ENCODE data around the gene CTNNA2.

Gene CTNNA2

GRCh38 chr2:79649531-79649930 is 136.7 kb downstream of the CTNNA2 start:
- Histone ChIP-seq H3K36me3 (ENCODE audit: control insufficient read depth, low read depth, low read length) (no peaks in the 10 kb centered on the region), H3K4me3 (ENCODE audit: low read length) (no peak overlapping the region), H3K4me1 (ENCODE audit: control insufficient read depth, low read depth, low read length) (no peaks in the 10 kb centered on the region)

GRCh38 chr2:79660557-79660956 is 147.7 kb downstream of the CTNNA2 start:
- Histone ChIP-seq H3K9ac (ENCODE audit: low read length) (no peak overlapping the region), H3K9me3 (ENCODE audit: control insufficient read depth, low read depth, low read length) (no peaks in the 10 kb centered on the region), H3K27me3 (ENCODE audit: control insufficient read depth, insufficient read depth, low read length) (no peaks in the 10 kb centered on the region), H3K4me1 (ENCODE audit: control insufficient read depth, low read depth, low read length) (no peaks in the 10 kb centered on the region), H3K27ac (ENCODE audit: low read length) (no peak overlapping the region), H3K36me3 (ENCODE audit: control insufficient read depth, low read depth, low read length) (no peaks in the 10 kb centered on the region), H3K4me3 (ENCODE audit: low read length) (no peak overlapping the region)

More at GRCh38 chr2:79649531-79649930, 136.7 kb downstream of the CTNNA2 start:
- Histone ChIP-seq H3K9me3 (ENCODE audit: control insufficient read depth, low read depth, low read length) (no peaks in the 10 kb centered on the region), H3K27ac (ENCODE audit: low read length) (no peak overlapping the region), H3K27me3 (ENCODE audit: control insufficient read depth, insufficient read depth, low read length) (no peaks in the 10 kb centered on the region), H3K9ac (ENCODE audit: low read length) (no peak overlapping the region)

DNA sequence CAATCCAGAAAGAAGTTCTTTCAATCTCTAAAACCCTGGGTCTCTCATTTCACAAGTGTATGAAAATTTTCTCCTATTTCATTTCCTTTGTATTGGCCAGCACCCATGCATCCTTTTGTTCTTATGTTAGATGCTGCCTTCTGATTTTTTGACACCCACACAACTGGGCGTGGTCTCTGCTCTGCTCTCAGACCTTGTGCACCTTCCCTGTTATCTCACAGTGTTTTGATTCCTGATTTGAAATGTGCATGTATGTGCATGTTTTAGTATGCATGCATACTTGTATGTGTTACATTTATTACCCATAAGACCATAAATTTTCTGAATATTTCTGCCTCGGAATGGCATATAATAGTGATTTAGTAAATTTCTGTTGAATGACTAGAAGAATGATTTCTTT is 152.2 kb downstream of the CTNNA2 start:
- no peaks in the 10 kb centered on the region for H3K36me3 ChIP-seq (ENCODE audit: control insufficient read depth, low read depth, low read length)
- H3K4me3 ChIP-seq (ENCODE audit: low read length): no peak overlapping the region
- no peak overlapping the region for H3K9ac ChIP-seq (ENCODE audit: low read length)
- no peak overlapping the region for H3K27ac ChIP-seq (ENCODE audit: low read length)
- H3K9me3 ChIP-seq (ENCODE audit: control insufficient read depth, low read depth, low read length): no peaks in the 10 kb centered on the region
- peaks cover 3% of the 10 kb centered on the region for H3K4me1 ChIP-seq (ENCODE audit: control insufficient read depth, low read depth, low read length)
- H3K27me3 ChIP-seq (ENCODE audit: control insufficient read depth, insufficient read depth, low read length): no peaks in the 10 kb centered on the region

DNA sequence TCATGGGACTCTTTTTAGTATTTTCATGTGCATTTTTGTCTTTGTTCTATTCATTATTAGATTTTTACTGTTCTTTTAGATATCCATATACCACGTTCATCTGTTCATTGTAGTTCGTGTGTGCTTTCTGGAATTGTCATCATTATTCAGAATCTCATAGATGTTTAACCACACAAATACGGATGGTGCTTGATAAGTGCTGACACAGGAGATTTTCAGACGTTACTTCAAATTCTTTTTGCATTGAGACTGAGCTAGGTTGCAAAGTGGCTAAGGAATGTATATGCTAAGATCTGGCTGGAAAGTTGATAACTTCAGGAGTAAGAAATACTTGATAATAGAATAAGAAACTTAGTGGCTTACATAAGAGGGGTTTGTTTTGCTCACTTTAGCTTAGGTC is 153.6 kb downstream of the CTNNA2 start:
- H3K36me3 ChIP-seq (ENCODE audit: control insufficient read depth, low read depth, low read length): no peaks in the 10 kb centered on the region
- no peak overlapping the region for H3K4me3 ChIP-seq (ENCODE audit: low read length)
- H3K27ac ChIP-seq (ENCODE audit: low read length): no peak overlapping the region
- no peak overlapping the region for H3K9ac ChIP-seq (ENCODE audit: low read length)
- peaks cover 3% of the 10 kb centered on the region for H3K4me1 ChIP-seq (ENCODE audit: control insufficient read depth, low read depth, low read length)
- H3K9me3 ChIP-seq (ENCODE audit: control insufficient read depth, low read depth, low read length): no peaks in the 10 kb centered on the region
- no peaks in the 10 kb centered on the region for H3K27me3 ChIP-seq (ENCODE audit: control insufficient read depth, insufficient read depth, low read length)

GRCh38 chr2:79669714-79670113 is 156.9 kb downstream of the CTNNA2 start:
- no peak overlapping the region for H3K27ac ChIP-seq (ENCODE audit: low read length)
- H3K9ac ChIP-seq (ENCODE audit: low read length): no peak overlapping the region
- no peak overlapping the region for H3K4me3 ChIP-seq (ENCODE audit: low read length)
- no peaks in the 10 kb centered on the region for H3K36me3 ChIP-seq (ENCODE audit: control insufficient read depth, low read depth, low read length)
- H3K27me3 ChIP-seq (ENCODE audit: control insufficient read depth, insufficient read depth, low read length): no peaks in the 10 kb centered on the region
- H3K4me1 ChIP-seq (ENCODE audit: control insufficient read depth, low read depth, low read length): peaks cover 9% of the 10 kb centered on the region
- H3K9me3 ChIP-seq (ENCODE audit: control insufficient read depth, low read depth, low read length): no peaks in the 10 kb centered on the region

DNA sequence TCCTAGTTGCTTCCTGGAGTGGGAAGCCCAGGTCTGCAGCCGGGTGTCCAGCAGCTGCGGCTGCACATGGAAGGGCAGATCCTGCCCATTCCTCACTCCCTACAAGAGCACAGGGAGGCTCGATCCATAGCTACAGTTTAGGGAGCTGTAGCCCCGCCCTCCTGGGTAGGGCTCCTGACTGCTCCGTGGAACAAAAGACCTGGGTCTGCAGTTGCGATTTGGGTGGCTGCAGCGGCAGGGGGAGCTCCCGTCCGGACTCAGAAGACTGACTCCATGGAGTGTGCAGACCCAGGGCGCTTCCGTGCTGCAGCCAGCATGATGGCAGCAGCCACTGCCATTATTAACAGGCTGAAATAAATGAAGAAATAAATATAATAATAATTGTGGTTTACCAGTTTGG is 157.3 kb downstream of the CTNNA2 start:
- peaks cover 9% of the 10 kb centered on the region for H3K4me1 ChIP-seq (ENCODE audit: control insufficient read depth, low read depth, low read length)
- no peaks in the 10 kb centered on the region for H3K9me3 ChIP-seq (ENCODE audit: control insufficient read depth, low read depth, low read length)
- no peaks in the 10 kb centered on the region for H3K27me3 ChIP-seq (ENCODE audit: control insufficient read depth, insufficient read depth, low read length)
- no peaks in the 10 kb centered on the region for H3K36me3 ChIP-seq (ENCODE audit: control insufficient read depth, low read depth, low read length)
- no peak overlapping the region for H3K4me3 ChIP-seq (ENCODE audit: low read length)
- no peak overlapping the region for H3K9ac ChIP-seq (ENCODE audit: low read length)
- no peak overlapping the region for H3K27ac ChIP-seq (ENCODE audit: low read length)

DNA sequence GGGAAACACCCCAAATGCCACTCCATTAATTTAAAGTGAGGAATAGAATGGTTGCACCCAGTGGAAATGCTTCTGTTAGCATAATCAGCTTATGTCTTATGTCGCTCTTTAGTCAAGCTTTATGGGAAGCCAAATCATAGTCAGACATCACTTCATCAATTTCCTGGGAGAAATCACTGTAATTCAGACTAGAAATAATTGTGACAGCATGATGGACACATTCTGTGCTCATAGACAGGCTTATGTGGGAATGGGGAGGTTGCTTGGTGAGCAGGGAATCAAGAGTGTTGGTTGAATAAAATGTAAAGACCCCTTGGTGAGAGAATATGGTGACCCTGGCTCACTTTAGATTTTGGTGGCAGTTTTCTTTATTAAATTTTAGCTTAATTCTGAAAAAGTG is 174.0 kb downstream of the CTNNA2 start:
- no peaks in the 10 kb centered on the region for H3K27me3 ChIP-seq (ENCODE audit: control insufficient read depth, insufficient read depth, low read length)
- no peaks in the 10 kb centered on the region for H3K9me3 ChIP-seq (ENCODE audit: control insufficient read depth, low read depth, low read length)
- no peak overlapping the region for H3K27ac ChIP-seq (ENCODE audit: low read length)
- H3K36me3 ChIP-seq (ENCODE audit: control insufficient read depth, low read depth, low read length): no peaks in the 10 kb centered on the region
- H3K4me1 ChIP-seq (ENCODE audit: control insufficient read depth, low read depth, low read length): no peaks in the 10 kb centered on the region
- no peak overlapping the region for H3K9ac ChIP-seq (ENCODE audit: low read length)
- H3K4me3 ChIP-seq (ENCODE audit: low read length): no peak overlapping the region

GRCh38 chr2:79695248-79695647 is 182.4 kb downstream of the CTNNA2 start:
- Histone ChIP-seq H3K36me3 (ENCODE audit: control insufficient read depth, low read depth, low read length) (no peaks in the 10 kb centered on the region), H3K27ac (ENCODE audit: low read length) (no peak overlapping the region), H3K27me3 (ENCODE audit: control insufficient read depth, insufficient read depth, low read length) (no peaks in the 10 kb centered on the region), H3K9ac (ENCODE audit: low read length) (no peak overlapping the region), H3K9me3 (ENCODE audit: control insufficient read depth, low read depth, low read length) (no peaks in the 10 kb centered on the region), H3K4me1 (ENCODE audit: control insufficient read depth, low read depth, low read length) (no peaks in the 10 kb centered on the region), H3K4me3 (ENCODE audit: low read length) (no peak overlapping the region)

DNA sequence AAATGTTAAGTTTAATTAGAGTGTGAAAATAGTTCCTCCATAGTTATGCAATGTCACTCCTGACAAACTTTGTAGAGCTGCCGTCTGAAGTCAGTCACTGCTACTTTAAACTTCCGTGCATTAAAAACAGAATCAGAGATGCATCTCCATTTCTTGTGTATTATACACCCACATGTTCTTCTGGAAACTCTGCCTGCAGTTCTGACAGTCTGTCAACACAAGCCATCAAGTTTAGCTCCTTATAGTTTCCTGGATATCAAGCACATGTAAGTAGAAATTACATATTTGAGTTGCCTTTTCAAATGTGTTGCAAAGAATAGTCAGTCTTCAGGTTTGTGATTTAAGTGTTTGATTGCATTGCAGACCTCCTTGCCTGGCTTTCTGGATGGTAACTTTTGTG is 184.3 kb downstream of the CTNNA2 start:
- Histone ChIP-seq H3K27ac (ENCODE audit: low read length) (no peak overlapping the region), H3K27me3 (ENCODE audit: control insufficient read depth, insufficient read depth, low read length) (no peaks in the 10 kb centered on the region), H3K4me3 (ENCODE audit: low read length) (no peak overlapping the region), H3K36me3 (ENCODE audit: control insufficient read depth, low read depth, low read length) (no peaks in the 10 kb centered on the region), H3K9me3 (ENCODE audit: control insufficient read depth, low read depth, low read length) (no peaks in the 10 kb centered on the region), H3K4me1 (ENCODE audit: control insufficient read depth, low read depth, low read length) (no peaks in the 10 kb centered on the region), H3K9ac (ENCODE audit: low read length) (no peak overlapping the region)

DNA sequence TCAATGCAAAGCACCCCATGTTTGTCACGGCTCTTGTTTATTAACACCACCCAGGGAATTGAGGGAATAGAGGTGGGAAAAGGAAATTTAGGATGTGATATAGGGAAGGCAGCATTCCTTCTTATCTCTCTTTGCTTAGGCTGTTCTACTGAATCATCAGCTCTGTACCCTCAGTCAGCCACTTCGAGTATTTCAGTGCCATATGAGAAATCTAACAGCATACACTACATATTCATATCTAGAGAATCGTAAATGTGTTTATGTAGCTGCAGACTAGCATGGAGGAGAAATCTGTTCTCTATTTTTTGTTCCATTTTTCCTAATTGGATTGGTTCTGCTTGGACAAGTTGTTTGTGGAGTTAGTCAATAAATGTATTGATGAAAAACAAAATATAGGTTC is 187.8 kb downstream of the CTNNA2 start:
- Histone ChIP-seq H3K9ac (ENCODE audit: low read length) (no peak overlapping the region), H3K9me3 (ENCODE audit: control insufficient read depth, low read depth, low read length) (no peaks in the 10 kb centered on the region), H3K27me3 (ENCODE audit: control insufficient read depth, insufficient read depth, low read length) (no peaks in the 10 kb centered on the region), H3K27ac (ENCODE audit: low read length) (no peak overlapping the region), H3K4me3 (ENCODE audit: low read length) (no peak overlapping the region), H3K4me1 (ENCODE audit: control insufficient read depth, low read depth, low read length) (no peaks in the 10 kb centered on the region), H3K36me3 (ENCODE audit: control insufficient read depth, low read depth, low read length) (no peaks in the 10 kb centered on the region)

DNA sequence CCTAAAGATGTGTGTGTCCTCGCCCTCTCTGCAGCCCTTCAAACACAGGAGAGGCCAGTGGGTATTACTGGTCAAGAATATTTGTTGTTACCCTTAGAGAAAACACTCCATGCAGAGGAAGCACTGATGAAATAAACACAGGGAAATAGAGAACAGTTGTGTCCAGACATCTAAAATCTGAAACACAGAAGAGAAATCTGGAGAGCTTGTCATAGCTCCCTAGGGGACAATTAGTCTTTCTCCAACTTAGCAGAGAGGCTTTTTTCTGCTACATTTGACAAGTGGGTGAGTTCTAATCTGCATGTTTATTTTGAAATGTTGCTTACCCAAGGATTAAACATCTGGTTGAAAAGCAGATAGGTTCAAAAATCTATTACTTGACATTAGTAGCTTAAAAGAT is 190.1 kb downstream of the CTNNA2 start:
- H3K27ac ChIP-seq (ENCODE audit: low read length): no peak overlapping the region
- no peaks in the 10 kb centered on the region for H3K36me3 ChIP-seq (ENCODE audit: control insufficient read depth, low read depth, low read length)

DNA sequence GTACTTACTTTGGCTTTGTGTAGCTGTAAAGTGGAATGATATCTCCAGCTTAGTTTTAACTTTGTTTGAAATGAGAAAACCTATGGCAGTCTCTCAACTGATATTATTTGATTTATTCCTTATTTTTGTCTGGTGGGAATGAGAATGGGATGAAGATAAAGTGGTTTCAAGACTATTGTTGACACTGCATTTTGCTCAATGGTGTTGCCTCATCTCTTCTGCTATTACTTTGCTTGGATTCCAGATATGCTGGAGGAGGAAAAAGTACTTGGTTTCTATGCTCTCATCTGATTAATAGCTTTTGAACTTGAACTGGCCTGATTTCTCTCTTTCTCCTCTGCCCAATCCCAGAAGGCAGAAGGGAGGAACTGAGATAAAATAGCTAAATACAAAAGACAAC is 198.2 kb downstream of the CTNNA2 start:
- H3K4me3 ChIP-seq (ENCODE audit: low read length): no peak overlapping the region
- no peaks in the 10 kb centered on the region for H3K4me1 ChIP-seq (ENCODE audit: control insufficient read depth, low read depth, low read length)
- no peaks in the 10 kb centered on the region for H3K9me3 ChIP-seq (ENCODE audit: control insufficient read depth, low read depth, low read length)
- no peaks in the 10 kb centered on the region for H3K36me3 ChIP-seq (ENCODE audit: control insufficient read depth, low read depth, low read length)
- H3K27me3 ChIP-seq (ENCODE audit: control insufficient read depth, insufficient read depth, low read length): no peaks in the 10 kb centered on the region
- H3K27ac ChIP-seq (ENCODE audit: low read length): no peak overlapping the region
- H3K9ac ChIP-seq (ENCODE audit: low read length): no peak overlapping the region

More for the DNA sequence above, 190.1 kb downstream of the CTNNA2 start:
- Histone ChIP-seq H3K27me3 (ENCODE audit: control insufficient read depth, insufficient read depth, low read length) (no peaks in the 10 kb centered on the region), H3K9me3 (ENCODE audit: control insufficient read depth, low read depth, low read length) (no peaks in the 10 kb centered on the region), H3K9ac (ENCODE audit: low read length) (no peak overlapping the region), H3K4me1 (ENCODE audit: control insufficient read depth, low read depth, low read length) (no peaks in the 10 kb centered on the region), H3K4me3 (ENCODE audit: low read length) (no peak overlapping the region)
